ENCODE results near the gene RRAS2. TPM values are rescaled to one million over a fixed set of nuclear protein-coding genes. Genes with fewer than 3 reads are reported as not detected.
A peak's percentile ranks its signal among the peaks of the same experiment; 100 is the strongest.
"Not testable (repeated sequence)": the region's sequence is repeated elsewhere in the genome, so short reads cannot be mapped to it uniquely, and the experiment has no call there.

RRAS2 gene
- total RNA-seq, 1 donor from 2014 or later = 29.9 TPM

GRCh38 chr11:14374922-14375830, 16.2 kb upstream of the RRAS2 start:
- ATAC-seq (no peak), DNase-seq (ENCODE audit: missing footprints) (no peak)
- intact Hi-C loops (cut with DNase I) = loop anchor here (10.0 kb wide), 1 partner anchor 80 kb away; no protein-coding TSS in a partner anchor

- ATAC-seq = peak; percentile 72
- intact Hi-C loops (cut with DNase I) = loop anchor here (10.0 kb wide), 1 partner anchor 81 kb away; no protein-coding TSS in a partner anchor
- no peak for DNase-seq (ENCODE audit: missing footprints)
Measured at GRCh38 chr11:14373941-14374646, 15.1 kb upstream of the RRAS2 start.

GRCh38 chr11:14372011-14372410, 13.0 kb upstream of the RRAS2 start:
- DNase-seq (ENCODE audit: missing footprints) = no peak
- no peak for ATAC-seq
- intact Hi-C loops (cut with DNase I) = loop anchor here (10.0 kb wide), 1 partner anchor 83 kb away; no protein-coding TSS in a partner anchor

- DNase-seq (ENCODE audit: missing footprints) (no peak), ATAC-seq (no peak)
- intact Hi-C loops (cut with DNase I) = loop anchor here (10.0 kb wide), 1 partner anchor 84 kb away; no protein-coding TSS in a partner anchor
Measured at GRCh38 chr11:14371249-14371648, 12.3 kb upstream of the RRAS2 start.

GRCh38 chr11:14370496-14370895, 11.5 kb upstream of the RRAS2 start:
- DNase-seq (ENCODE audit: missing footprints) (no peak), ATAC-seq (no peak)
- intact Hi-C loops (cut with DNase I) = loop anchor here (10.0 kb wide), 1 partner anchor 84 kb away; no protein-coding TSS in a partner anchor

- no peak for ATAC-seq
- no peak for DNase-seq (ENCODE audit: missing footprints)
- intact Hi-C loops (cut with DNase I) = no loop called here
Measured at GRCh38 chr11:14369598-14369997, 10.6 kb upstream of the RRAS2 start.

- intact Hi-C loops (cut with DNase I) = no loop called here
- ATAC-seq (no peak), DNase-seq (ENCODE audit: missing footprints) (no peak)
Measured at GRCh38 chr11:14366936-14367335, 8.0 kb upstream of the RRAS2 start.

- no peak for ATAC-seq
- intact Hi-C loops (cut with DNase I) = loop anchor here (5.0 kb wide), 1 partner anchor 52 kb away; no protein-coding TSS in a partner anchor
Measured at GRCh38 chr11:14364322-14364721, 5.3 kb upstream of the RRAS2 start.

GRCh38 chr11:14362611-14363010, 3.6 kb upstream of the RRAS2 start:
- ATAC-seq = no peak
- DNase-seq (ENCODE audit: missing footprints) = no peak
- intact Hi-C loops (cut with DNase I) = loop anchor here (5.0 kb wide), 1 partner anchor 50 kb away; no protein-coding TSS in a partner anchor

More at GRCh38 chr11:14364322-14364721, 5.3 kb upstream of the RRAS2 start:
- no peak for DNase-seq (ENCODE audit: missing footprints)

GRCh38 chr11:14361951-14362350, 3.0 kb upstream of the RRAS2 start:
- intact Hi-C loops (cut with DNase I) = loop anchor here (5.0 kb wide), 1 partner anchor 50 kb away; no protein-coding TSS in a partner anchor
- ATAC-seq = no peak
- no peak for DNase-seq (ENCODE audit: missing footprints)

GRCh38 chr11:14360976-14361375, 2.0 kb upstream of the RRAS2 start:
- intact Hi-C loops (cut with DNase I) = loop anchor here (5.0 kb wide), 1 partner anchor 49 kb away; no protein-coding TSS in a partner anchor
- ATAC-seq (no peak), DNase-seq (ENCODE audit: missing footprints) (no peak)

GRCh38 chr11:14359501-14360031, 583 bp upstream of the RRAS2 start:
- ATAC-seq (no peak), DNase-seq (ENCODE audit: missing footprints) (no peak)
- intact Hi-C loops (cut with DNase I) = loop anchor here (5.0 kb wide), 1 partner anchor 47 kb away; no protein-coding TSS in a partner anchor

- peak; percentile 73 for DNase-seq (ENCODE audit: missing footprints)
- peak; percentile 61 for ATAC-seq
- intact Hi-C loops (cut with DNase I) = no loop called here
Measured at GRCh38 chr11:14357881-14358728, 878 bp downstream of the RRAS2 start.

GRCh38 chr11:14356342-14356741, 2.6 kb downstream of the RRAS2 start:
- intact Hi-C loops (cut with DNase I) = no loop called here
- DNase-seq (ENCODE audit: missing footprints) (no peak), ATAC-seq (no peak)

- ATAC-seq; DNase-seq (ENCODE audit: missing footprints); intact Hi-C loops (cut with DNase I): not testable (repeated sequence)
Measured at GRCh38 chr11:14354604-14355003, 4.4 kb downstream of the RRAS2 start.

GRCh38 chr11:14350716-14351238, 8.2 kb downstream of the RRAS2 start:
- ATAC-seq (no peak), DNase-seq (ENCODE audit: missing footprints) (no peak)
- intact Hi-C loops (cut with DNase I) = no loop called here

- DNase-seq (ENCODE audit: missing footprints) = no peak
- no peak for ATAC-seq
- intact Hi-C loops (cut with DNase I) = no loop called here
Measured at GRCh38 chr11:14350215-14350614, 8.8 kb downstream of the RRAS2 start.

GRCh38 chr11:14347991-14348390, 11.0 kb downstream of the RRAS2 start:
- intact Hi-C loops (cut with DNase I) = no loop called here
- no peak for DNase-seq (ENCODE audit: missing footprints)
- no peak for ATAC-seq
